Measurements from ENCODE around the gene CDH13.

DNA sequence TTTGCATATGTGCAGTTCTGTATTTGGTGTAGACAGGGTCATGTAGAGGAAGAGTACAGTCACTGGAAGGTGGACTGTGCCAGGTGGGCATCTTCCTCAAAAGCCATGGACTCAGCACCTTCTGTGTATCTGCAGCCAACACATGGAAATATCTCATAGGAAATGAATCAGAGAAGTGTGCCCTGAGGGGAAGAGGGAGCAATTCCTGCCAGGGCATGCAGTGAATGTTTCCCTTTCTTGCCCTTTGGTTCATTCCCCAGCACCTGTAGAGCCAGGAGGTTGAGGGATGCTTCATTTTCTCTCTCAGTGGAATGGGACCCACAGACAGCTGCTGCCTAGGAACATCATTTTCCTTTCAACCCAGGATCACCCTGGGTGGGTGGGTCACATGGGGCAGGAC lies 1034.9 kb downstream of the CDH13 start:
- TF ChIP-seq, protein P1, sequence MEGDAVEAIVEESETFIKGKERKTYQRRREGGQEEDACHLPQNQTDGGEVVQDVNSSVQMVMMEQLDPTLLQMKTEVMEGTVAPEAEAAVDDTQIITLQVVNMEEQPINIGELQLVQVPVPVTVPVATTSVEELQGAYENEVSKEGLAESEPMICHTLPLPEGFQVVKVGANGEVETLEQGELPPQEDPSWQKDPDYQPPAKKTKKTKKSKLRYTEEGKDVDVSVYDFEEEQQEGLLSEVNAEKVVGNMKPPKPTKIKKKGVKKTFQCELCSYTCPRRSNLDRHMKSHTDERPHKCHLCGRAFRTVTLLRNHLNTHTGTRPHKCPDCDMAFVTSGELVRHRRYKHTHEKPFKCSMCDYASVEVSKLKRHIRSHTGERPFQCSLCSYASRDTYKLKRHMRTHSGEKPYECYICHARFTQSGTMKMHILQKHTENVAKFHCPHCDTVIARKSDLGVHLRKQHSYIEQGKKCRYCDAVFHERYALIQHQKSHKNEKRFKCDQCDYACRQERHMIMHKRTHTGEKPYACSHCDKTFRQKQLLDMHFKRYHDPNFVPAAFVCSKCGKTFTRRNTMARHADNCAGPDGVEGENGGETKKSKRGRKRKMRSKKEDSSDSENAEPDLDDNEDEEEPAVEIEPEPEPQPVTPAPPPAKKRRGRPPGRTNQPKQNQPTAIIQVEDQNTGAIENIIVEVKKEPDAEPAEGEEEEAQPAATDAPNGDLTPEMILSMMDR (IDR thresholded peaks at IDR 0.05): no peak
- TF ChIP-seq POLR2A (IDR thresholded peaks at IDR 0.05): no peak

Measured in Peyer's patch (tissue), 4 donors.